Measurements from ENCODE around the gene STAG1. TPM values are rescaled to one million over a fixed set of nuclear protein-coding genes. Genes with fewer than 3 reads are reported as not detected.

Gene STAG1
- total RNA-seq, 1 experiment from 2014 or later: 34.6 TPM

DNA sequence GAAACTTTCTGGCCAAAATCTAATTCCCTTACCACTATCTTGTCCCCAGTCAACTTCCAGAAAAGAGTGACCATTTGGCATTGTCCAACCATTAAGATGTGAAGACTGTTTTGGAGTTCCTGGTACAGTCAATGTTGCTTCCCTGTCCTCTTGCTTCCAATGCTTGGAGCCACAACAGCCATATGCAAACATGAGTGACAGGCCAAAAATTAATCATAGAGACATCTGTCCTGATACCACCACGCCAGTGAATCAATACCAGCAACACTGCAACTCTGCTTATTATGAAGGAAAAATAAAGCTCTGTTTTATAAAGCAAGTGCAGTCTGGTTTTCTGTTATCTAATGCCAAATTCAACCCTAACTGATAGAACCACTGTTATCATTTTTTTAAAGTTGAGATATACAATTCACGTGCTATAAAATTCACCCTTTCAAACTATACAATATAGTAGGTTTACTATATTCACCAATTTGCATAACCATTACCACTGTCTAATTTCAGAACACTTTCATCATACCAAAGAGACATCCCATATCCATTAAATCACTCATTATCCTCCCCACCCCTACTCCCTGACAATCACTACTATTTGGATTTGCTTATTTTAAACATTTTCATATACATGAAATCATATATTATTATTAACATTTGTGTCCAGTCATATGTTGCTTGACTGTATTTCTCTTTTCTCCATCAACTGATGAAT, 76.9 kb downstream of the STAG1 start:
- no peaks in the 10 kb centered on the region; a peak in 1 of 4 replicates for H3K4me1 Mint-ChIP-seq
- H4K91ac ChIP-seq (ENCODE audit: insufficient read length, low read depth, low read length): no peak overlapping the region
- H3K14ac ChIP-seq (ENCODE audit: insufficient read depth, low read length): no peak overlapping the region
- H3K79me1 ChIP-seq (ENCODE audit: insufficient read depth, low read depth, low read length, poor library complexity, severe bottlenecking): no peaks in the 10 kb centered on the region
- H3K4ac ChIP-seq (ENCODE audit: low read depth, low read length): no peak overlapping the region
- TF ChIP-seq, protein P1, sequence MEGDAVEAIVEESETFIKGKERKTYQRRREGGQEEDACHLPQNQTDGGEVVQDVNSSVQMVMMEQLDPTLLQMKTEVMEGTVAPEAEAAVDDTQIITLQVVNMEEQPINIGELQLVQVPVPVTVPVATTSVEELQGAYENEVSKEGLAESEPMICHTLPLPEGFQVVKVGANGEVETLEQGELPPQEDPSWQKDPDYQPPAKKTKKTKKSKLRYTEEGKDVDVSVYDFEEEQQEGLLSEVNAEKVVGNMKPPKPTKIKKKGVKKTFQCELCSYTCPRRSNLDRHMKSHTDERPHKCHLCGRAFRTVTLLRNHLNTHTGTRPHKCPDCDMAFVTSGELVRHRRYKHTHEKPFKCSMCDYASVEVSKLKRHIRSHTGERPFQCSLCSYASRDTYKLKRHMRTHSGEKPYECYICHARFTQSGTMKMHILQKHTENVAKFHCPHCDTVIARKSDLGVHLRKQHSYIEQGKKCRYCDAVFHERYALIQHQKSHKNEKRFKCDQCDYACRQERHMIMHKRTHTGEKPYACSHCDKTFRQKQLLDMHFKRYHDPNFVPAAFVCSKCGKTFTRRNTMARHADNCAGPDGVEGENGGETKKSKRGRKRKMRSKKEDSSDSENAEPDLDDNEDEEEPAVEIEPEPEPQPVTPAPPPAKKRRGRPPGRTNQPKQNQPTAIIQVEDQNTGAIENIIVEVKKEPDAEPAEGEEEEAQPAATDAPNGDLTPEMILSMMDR (conservative IDR thresholded peaks at IDR 0.05): no peak
- no peak overlapping the region for H3K56ac ChIP-seq (ENCODE audit: insufficient read length, low read depth, low read length)
- H3K27ac Mint-ChIP-seq: peak overlapping the region in 1 of 3 experiments; percentile 64; a peak in 1 of 7 replicates
- H4K5ac ChIP-seq (ENCODE audit: insufficient read length, low read depth, low read length): no peak overlapping the region
- no peak overlapping the region for H3T11ph ChIP-seq (ENCODE audit: low read length)
- WGBS (ENCODE audit: extremely low coverage, insufficient read length, low lambda C conversion rate): no CpG with 5 or more reads among the region's 2 CpGs
- H3K27ac ChIP-seq (ENCODE audit: insufficient read length, low read depth, low read length): no peak overlapping the region
- H3K9ac ChIP-seq (ENCODE audit: extremely low read depth, insufficient read length, low read length): no peak overlapping the region
- no peak for DNase-seq
- no peak overlapping the region for H2AK5ac ChIP-seq (ENCODE audit: insufficient read length, low read length)
- H3K4me3 Mint-ChIP-seq: no peak overlapping the region
- no peak overlapping the region for H2AFZ ChIP-seq (ENCODE audit: low read length)
- H3K4me1 ChIP-seq (ENCODE audit: insufficient read depth, low read length): no peaks in the 10 kb centered on the region
- H2BK20ac ChIP-seq (ENCODE audit: low read depth, low read length, poor library complexity, severe bottlenecking): no peak overlapping the region
- H3K27me3 Mint-ChIP-seq (ENCODE audit: low read depth): no peaks in the 10 kb centered on the region
- no peak overlapping the region for H2BK5ac ChIP-seq (ENCODE audit: insufficient read length, low read length)
- H4K20me1 ChIP-seq (ENCODE audit: control insufficient read depth, insufficient read depth, insufficient read length): no peaks in the 10 kb centered on the region
- no peaks in the 10 kb centered on the region; the same call in 1 of the 2 replicates for H3K79me2 ChIP-seq (ENCODE audit: insufficient read depth, low read length)
- H3K27me3 ChIP-seq (ENCODE audit: insufficient read depth, low read length): no peaks in the 10 kb centered on the region
- no peak overlapping the region for H3K4me2 ChIP-seq (ENCODE audit: insufficient read depth, insufficient read length, low read length)
- H3K23me2 ChIP-seq (ENCODE audit: insufficient read length, low read depth, low read length, poor library complexity, severe bottlenecking): no peaks in the 10 kb centered on the region
- no peak overlapping the region for H2BK120ac ChIP-seq (ENCODE audit: low read depth, low read length, poor library complexity, severe bottlenecking)
- no peak overlapping the region for H3K23ac ChIP-seq (ENCODE audit: insufficient read length, low read depth, low read length)
- no peaks in the 10 kb centered on the region for H3K9me3 ChIP-seq (ENCODE audit: control insufficient read depth, low read depth, low read length)
- H3K18ac ChIP-seq (ENCODE audit: insufficient read length, low read depth, low read length): no peak overlapping the region
- H3K36me3 Mint-ChIP-seq (ENCODE audit: insufficient read depth in 1 of 3, low read depth in 3 of 3): peaks cover 0 to 6% (median 0%) of the 10 kb centered on the region in 3 experiments; a peak in 1 of 7 replicates
- H2BK12ac ChIP-seq (ENCODE audit: insufficient read length, low read depth, low read length): no peak overlapping the region
- H2BK15ac ChIP-seq (ENCODE audit: low read depth, low read length): no peak overlapping the region
- H4K8ac ChIP-seq (replicated peaks; ENCODE audit: insufficient read length, low read depth, low read length): no peak overlapping the region
- H3K9me3 Mint-ChIP-seq: no peaks in the 10 kb centered on the region

Data from H9 (cell line).